A673 (cell line): ENCODE measurements around the gene MYO18A.

ENCODE experiments used
- CTCF ChIP-seq: fragments of 300-800, 200-600 bp; sonication (generic); conservative IDR thresholded peaks from 2 replicates; pipeline ENCODE4 v1.5.1; 2017; ENCODE audit warnings: low read depth, mild to moderate bottlenecking, antibody characterized with exemption, low read length, moderate library complexity, mixed read lengths
- EZH2 ChIP-seq: fragments of 200-600 bp; sonication (generic); IDR thresholded peaks from 2 replicates; pipeline ENCODE4 v1.6.1; 2017; ENCODE audit warnings: borderline replicate concordance, low read depth, mild to moderate bottlenecking, mixed read lengths, antibody characterized with exemption, low read length; ENCODE audit not compliant: poor library complexity, severe bottlenecking

DNA sequence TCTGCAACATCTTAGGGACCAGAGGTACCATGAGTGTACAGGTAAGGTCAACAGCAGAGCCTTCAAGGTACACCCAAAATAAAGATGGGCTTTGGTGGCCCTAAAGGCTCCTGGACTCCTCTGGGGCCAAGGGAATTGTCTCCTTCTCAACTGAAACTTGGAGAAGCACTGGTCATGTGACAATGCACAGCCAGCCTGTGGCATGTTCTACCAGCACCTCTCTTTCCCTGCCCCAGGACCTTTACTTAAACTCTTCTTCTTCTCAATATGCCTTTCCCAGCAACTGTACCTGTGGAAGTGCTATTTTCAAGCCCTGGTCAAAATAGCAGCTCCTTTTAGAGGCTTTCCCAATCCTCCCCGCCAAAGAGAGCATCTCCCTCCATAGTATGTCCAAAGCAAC, 108.9 kb downstream of the MYO18A start:
- TF ChIP-seq CTCF (no peak), EZH2 (no peak)
